HG02870 (cell line): ENCODE data around the gene USP47.

ENCODE experiments used
- ATAC-seq: cut with Tn5 transposase; IDR thresholded peaks from one replicate; pipeline ENCODE4 v1.9.1; 2021; ENCODE audit warnings: mild to moderate bottlenecking, moderate library complexity; ENCODE audit not compliant: unreplicated experiment

The USP47 gene

GRCh38 chr11:11965656-11966353 lies 124.0 kb downstream of the USP47 start:
- ATAC-seq, result no peak

DNA sequence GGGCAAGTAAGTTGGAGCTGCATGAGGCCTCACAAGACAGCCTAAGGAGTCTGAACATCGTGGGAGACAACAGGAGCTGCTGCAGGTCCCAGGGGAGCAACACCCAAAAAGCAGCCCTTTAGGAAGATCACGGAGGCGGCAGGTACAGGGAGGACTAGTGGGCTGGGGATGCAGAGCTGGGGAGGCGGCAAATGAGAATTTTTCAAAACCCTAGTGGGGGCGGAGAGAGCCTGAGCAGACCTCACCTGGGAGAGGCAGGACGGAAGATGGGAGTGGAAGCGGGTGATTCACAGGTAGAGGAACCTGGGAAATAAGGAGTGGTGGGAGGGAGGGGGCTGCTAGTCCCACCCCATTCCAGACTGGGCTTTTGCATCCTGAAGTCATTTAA lies 124.6 kb downstream of the USP47 start:
- no peak for ATAC-seq

DNA sequence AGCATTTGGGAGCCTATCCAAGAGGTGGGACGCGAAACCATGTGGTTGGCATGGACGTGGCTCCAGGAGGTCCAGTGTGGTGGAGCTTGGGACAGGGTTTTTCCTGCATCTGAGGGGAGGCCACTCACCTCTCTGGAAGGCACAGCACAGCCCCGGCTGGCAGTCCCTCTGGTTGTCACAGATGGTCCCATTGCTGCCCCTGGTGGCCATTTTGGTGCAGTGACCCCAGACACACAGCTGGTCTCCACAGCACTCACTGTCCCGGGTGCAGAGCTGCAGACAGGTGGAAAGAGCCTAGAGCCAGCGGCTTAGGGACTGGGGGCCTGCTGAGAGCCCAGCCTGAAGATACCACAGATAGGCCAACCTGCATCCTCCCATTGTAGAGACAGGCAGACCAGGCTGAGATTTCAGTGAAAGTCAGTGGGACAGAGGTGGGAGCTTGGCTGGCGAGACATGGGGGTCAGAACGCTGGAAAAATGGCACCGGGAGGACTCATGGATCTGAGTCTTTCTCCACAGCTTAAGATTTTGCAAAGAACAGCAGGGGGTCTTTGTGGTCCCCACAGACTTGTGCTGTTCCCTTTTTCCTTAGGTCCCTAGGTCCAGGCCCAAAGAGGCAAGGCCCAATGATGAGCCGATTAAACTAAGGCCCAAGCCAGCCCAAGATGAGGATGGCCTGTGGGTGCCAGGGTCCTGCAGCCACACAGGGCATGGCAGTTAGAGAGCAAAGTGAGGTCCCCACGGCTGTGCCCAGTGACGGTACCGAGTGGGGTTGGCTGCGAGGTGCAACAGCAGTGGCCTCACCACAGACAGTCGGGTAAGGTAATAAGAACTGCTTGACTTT lies 125.3 kb downstream of the USP47 start:
- ATAC-seq, result peak; percentile 94

- no peak for ATAC-seq
Observed at GRCh38 chr11:11967669-11968510, 126.1 kb downstream of the USP47 start.

DNA sequence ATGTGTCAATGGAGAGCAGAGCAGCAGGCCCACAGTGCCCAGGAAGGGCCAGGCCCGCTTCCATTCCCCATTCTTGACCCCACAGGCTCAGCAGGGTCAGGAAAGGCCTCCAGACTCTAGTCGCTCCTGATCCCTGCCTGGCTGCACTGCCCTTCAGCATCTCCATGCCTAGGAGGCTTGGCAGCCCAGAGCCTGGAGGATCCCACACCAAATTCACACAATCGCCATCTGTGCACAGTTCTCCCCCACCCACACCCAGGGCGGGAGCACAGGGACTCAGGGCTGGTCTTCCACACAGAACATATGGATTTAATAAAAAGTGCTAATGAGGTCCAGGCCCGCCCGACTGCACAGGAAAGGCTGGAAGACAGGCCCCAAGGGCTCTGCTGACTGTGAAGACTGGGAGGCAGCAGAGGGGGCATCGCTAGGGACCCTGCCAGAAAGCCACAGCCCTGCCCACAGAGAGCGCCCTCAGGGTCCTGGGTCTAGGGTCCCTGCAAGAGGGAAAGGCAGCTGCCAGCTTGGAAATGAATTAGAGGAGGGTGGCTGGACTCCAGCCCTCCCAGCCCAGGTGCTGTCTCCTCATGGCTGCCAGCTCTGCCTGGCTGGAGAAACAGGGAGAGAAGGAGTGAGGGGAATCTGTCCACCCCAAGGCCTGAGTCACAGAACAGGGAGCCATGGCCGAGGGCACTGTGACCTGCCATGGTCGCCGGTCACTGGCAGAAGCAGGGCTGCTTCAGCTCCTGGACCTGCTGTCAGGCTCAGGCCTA lies 126.9 kb downstream of the USP47 start:
- no peak for ATAC-seq

GRCh38 chr11:11969380-11970215 lies 127.8 kb downstream of the USP47 start:
- no peak for ATAC-seq

GRCh38 chr11:11970556-11970955 lies 128.8 kb downstream of the USP47 start:
- ATAC-seq, result no peak

DNA sequence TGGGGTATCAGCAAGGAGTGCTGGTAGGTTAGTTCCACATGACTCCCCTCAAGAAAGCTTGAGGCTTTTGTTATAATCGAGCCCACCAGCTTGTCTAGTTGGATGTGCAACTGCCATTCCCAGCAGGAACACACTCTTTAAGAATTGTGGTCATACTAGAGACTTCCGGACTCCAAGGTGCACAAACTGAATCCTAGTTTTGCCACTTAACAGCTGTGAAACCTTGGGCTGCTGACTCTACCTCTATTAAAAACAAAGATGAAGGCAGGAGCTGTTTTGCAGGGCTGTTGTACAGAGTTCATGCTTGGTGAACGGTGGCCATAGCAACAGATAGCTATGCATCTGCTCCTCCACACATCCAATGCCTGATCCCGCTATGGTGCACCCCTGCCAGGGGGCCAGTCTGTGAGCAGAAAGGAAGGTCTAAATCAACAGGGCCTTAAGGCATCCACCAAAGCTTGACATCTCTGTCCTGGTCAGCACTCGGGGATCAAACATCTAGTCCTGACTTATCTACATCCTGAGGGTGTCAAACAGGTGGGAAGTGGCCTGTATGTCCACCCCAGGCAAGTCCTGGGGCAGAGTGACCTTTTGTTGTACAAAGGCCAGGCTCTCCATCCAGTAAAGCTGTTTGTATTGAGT lies 130.3 kb downstream of the USP47 start:
- no peak for ATAC-seq

DNA sequence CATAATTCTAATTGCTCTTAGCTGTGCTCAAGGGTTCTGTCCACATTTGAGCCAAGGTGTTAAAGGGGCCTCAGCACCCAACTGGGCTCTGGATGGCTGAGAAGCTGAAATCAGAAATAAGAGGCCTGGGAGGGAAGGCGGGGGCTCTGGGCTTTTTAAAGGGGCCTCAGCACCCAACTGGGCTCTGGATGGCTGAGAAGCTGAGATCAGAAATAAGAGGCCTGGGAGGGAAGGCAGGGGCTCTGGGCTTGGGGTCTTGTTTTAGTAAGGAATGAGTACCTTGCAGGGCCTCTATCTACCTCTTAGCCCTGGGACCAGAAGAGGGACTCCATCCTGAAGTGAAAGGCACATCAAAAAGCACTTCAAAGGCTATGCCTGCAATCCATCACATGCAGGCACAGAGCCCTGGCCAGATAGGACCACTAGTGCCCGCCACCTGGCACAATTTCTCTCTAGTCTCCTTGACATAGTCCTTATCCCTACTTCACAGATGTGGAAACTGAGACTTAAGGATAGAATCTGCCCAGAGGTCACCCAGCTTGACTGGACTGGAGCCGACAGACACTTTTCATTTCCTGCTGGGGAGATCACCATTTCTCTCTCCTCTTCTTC lies 131.1 kb downstream of the USP47 start:
- ATAC-seq, result no peak

DNA sequence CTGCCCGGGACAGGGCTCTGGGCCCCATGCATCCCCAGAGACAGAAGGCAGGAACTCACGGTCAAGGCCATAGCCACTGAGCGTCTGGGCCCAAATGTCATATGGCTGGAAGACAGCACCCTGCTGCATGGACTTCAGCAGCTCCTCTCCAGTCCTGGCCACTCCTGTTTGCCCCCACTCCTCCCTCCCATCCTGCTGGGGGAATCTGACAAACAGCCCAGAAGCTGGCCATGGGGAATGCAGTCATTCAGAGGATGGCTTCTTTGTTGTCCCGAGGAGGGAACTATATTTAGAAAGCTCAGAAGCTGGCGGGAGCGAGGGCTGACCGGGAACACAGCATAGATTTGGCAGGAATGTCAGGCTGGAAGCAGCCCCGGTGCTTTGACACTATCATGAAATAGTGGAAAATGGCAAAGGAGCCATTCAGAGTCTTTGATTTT lies 131.6 kb downstream of the USP47 start:
- no peak for ATAC-seq

GRCh38 chr11:11973866-11974265 lies 132.1 kb downstream of the USP47 start:
- ATAC-seq, result no peak

- no peak for ATAC-seq
Observed at GRCh38 chr11:11975201-11976092, 133.7 kb downstream of the USP47 start.

GRCh38 chr11:11976481-11977127 lies 134.8 kb downstream of the USP47 start:
- ATAC-seq, result no peak

- ATAC-seq, result no peak
Observed at GRCh38 chr11:11977206-11977938, 135.6 kb downstream of the USP47 start.

- no peak for ATAC-seq
Observed at GRCh38 chr11:11978098-11978637, 136.4 kb downstream of the USP47 start.

GRCh38 chr11:11978792-11979487 lies 137.2 kb downstream of the USP47 start:
- no peak for ATAC-seq
